ENCODE data around the gene ASIC4.
A peak's percentile ranks its signal among the peaks of the same experiment; 100 is the strongest.

The ASIC4 gene

DNA sequence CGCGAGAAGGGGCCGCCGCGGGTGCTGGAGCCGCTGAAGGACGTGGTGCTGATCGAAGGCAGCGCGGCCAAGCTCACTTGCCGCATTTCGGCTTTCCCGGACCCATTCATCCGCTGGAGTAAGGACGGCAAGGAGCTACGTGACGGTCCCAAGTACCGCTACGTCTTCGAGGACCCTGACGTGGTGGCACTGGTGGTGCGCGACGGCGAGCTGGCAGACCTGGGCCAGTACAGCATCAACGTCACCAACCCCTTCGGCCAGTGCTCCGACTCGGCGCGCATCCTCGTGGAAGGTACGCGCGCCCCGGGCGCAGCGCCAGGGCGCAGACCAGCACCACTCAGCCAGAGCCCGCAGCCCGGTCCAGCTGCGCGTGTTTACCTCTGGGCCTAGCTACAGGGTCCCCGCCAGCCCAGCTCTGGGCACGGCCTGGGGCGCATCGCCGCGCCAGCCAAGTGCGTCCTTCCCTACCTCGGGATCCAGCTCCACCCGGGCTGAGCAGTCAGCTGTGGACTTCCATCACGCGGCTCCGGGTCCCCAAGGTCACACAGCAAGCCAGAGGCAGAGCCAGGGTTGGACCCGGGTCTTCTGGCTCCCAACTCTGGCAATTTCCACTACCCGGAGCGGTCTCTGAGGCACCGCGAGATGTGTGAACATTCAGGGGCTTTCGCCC lies 17.3 kb upstream of the ASIC4 start:
- Histone ChIP-seq H3K9me3 (ENCODE audit: severe bottlenecking) (no peaks in the 10 kb centered on the region), H3K27ac (ENCODE audit: poor library complexity, severe bottlenecking) (no peak overlapping the region), H3K4me1 (ENCODE audit: insufficient read depth, poor library complexity, severe bottlenecking) (no peaks in the 10 kb centered on the region), H3K36me3 (ENCODE audit: low read depth) (peaks cover 12% of the 10 kb centered on the region), H3K4me3 (ENCODE audit: severe bottlenecking) (no peak overlapping the region), H3K27me3 (ENCODE audit: insufficient read depth, poor library complexity, severe bottlenecking) (peaks cover 29% of the 10 kb centered on the region)
- DNase-seq (ENCODE audit: low spot score) (no peak), ATAC-seq (ENCODE audit: low read depth) (no peak)
- TF ChIP-seq, protein P1, sequence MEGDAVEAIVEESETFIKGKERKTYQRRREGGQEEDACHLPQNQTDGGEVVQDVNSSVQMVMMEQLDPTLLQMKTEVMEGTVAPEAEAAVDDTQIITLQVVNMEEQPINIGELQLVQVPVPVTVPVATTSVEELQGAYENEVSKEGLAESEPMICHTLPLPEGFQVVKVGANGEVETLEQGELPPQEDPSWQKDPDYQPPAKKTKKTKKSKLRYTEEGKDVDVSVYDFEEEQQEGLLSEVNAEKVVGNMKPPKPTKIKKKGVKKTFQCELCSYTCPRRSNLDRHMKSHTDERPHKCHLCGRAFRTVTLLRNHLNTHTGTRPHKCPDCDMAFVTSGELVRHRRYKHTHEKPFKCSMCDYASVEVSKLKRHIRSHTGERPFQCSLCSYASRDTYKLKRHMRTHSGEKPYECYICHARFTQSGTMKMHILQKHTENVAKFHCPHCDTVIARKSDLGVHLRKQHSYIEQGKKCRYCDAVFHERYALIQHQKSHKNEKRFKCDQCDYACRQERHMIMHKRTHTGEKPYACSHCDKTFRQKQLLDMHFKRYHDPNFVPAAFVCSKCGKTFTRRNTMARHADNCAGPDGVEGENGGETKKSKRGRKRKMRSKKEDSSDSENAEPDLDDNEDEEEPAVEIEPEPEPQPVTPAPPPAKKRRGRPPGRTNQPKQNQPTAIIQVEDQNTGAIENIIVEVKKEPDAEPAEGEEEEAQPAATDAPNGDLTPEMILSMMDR (IDR thresholded peaks at IDR 0.05; ENCODE audit: poor library complexity, severe bottlenecking) = no peak

DNA sequence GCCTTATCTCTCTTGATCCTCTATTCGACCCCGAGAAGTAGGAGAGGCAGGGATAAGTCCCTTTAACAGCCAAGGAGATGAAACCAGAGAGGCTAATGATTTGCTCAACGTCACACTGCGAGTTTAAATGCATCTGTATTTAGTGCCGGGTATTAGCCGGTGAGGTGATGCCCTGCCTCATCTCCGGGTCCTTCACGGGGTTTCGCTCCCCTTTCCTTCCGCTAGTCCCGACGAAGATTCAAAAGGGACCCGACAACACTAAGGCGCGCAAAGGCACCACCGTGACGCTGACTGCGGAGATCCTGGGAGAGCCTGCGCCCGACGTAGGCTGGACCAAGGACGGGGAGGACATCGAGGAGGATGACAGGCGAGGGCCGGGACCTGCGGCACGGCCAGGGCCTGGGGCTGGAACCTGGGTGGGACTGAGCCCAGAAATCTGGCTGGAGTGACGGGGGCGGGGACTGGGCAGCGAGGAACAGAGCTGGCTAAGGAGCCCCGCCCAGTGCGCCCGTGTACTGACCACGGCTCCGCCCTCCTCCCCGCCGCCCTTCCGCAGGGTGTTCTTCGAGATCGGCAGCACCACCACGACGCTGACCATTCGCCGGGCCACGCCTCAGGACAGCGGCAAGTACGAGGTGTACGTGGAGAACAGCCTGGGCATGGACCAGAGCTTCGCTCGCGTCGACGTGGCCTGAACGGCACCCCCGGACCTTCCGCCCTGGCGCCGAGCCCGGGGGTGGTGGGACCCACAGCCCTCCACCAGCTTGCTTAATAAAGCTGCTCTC lies 16.6 kb upstream of the ASIC4 start:
- peak; percentile 85 for DNase-seq (ENCODE audit: low spot score)
- no peaks in the 10 kb centered on the region for H3K4me1 ChIP-seq (ENCODE audit: insufficient read depth, poor library complexity, severe bottlenecking)
- TF ChIP-seq, protein P1 (IDR thresholded peaks at IDR 0.05; ENCODE audit: poor library complexity, severe bottlenecking) = no peak
- H3K36me3 ChIP-seq (ENCODE audit: low read depth) = peaks cover 19% of the 10 kb centered on the region
- peak overlapping the region; percentile 52 for H3K4me3 ChIP-seq (ENCODE audit: severe bottlenecking)
- ATAC-seq (ENCODE audit: low read depth) = peak; percentile 67
- no peaks in the 10 kb centered on the region for H3K9me3 ChIP-seq (ENCODE audit: severe bottlenecking)
- peak overlapping the region; percentile 61 for H3K27ac ChIP-seq (ENCODE audit: poor library complexity, severe bottlenecking)
- peaks cover 29% of the 10 kb centered on the region for H3K27me3 ChIP-seq (ENCODE audit: insufficient read depth, poor library complexity, severe bottlenecking)

DNA sequence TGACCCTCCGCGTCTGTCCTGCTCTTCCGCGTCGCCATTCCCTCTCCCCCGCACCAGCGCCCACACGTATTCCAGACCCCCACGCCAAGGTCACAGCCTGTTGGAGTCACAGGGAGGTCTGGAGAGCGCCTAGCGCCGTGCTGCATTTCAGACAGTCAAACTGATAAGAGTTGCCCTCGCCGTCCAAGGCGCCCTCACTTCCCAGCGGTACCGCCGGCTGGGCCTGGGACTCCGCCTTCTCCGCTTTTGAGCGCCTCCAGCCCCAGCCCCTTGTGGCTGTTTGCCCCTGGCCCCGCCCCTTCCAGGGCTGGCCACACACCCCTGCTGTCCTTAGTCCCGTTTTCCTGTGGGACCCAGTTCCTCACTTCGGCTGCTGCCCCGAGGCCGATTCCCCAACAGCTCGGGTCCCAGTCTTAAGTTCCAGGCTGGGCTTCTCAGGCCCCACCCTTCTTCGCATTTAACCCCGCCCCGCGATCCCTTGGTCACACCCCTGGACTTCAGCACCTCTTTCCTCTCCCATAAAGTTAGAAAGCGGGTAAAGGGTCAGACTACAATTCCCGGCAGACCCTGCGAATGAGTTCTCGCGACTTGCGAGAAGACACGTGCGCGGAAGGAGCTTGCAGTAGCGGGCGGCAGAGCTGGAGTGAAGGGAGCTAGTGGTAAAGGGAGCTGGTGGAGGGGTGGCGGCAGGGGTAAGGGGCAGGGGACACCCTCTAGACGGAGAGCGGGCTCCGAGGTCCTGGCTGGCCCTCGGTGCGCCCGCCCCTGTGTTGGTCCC lies 15.8 kb upstream of the ASIC4 start, which contains the start of gene GMPPA:
Gene GMPPA (plus strand): TSS at position 612 of the 778 bp plus-strand sequence. CDS start 1,085 bp downstream, outside the sequence.
- Histone ChIP-seq H3K36me3 (ENCODE audit: low read depth) (peaks cover 25% of the 10 kb centered on the region), H3K4me3 (ENCODE audit: severe bottlenecking) (peak within 1 kb of the TSS; percentile 52), H3K27ac (ENCODE audit: poor library complexity, severe bottlenecking) (peak within 1 kb of the TSS; percentile 61), H3K4me1 (ENCODE audit: insufficient read depth, poor library complexity, severe bottlenecking) (no peaks in the 10 kb centered on the region), H3K9me3 (ENCODE audit: severe bottlenecking) (no peaks in the 10 kb centered on the region), H3K27me3 (ENCODE audit: insufficient read depth, poor library complexity, severe bottlenecking) (peaks cover 29% of the 10 kb centered on the region)
- peak; percentile 83 for ATAC-seq (ENCODE audit: low read depth)
- TF ChIP-seq, protein P1 (IDR thresholded peaks at IDR 0.05; ENCODE audit: poor library complexity, severe bottlenecking) = peak; percentile 7
- peak; percentile 94 for DNase-seq (ENCODE audit: low spot score)

DNA sequence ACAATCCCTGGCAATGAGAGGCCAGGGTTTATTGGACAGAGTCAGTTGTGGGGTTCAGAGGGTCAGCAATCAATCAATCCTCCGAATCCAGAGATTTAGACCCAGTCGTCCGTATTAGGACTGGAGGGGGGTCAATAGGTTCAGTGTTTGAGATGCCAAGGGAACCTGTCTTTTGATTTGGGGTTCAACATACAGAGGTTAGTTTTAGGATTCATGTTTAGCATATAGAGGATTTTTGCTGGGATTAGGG lies 15.3 kb upstream of the ASIC4 start:
- Histone ChIP-seq H3K4me3 (ENCODE audit: severe bottlenecking) (peak overlapping the region; percentile 52), H3K27ac (ENCODE audit: poor library complexity, severe bottlenecking) (peak overlapping the region; percentile 61), H3K9me3 (ENCODE audit: severe bottlenecking) (no peaks in the 10 kb centered on the region), H3K4me1 (ENCODE audit: insufficient read depth, poor library complexity, severe bottlenecking) (no peaks in the 10 kb centered on the region), H3K36me3 (ENCODE audit: low read depth) (peaks cover 25% of the 10 kb centered on the region), H3K27me3 (ENCODE audit: insufficient read depth, poor library complexity, severe bottlenecking) (peaks cover 29% of the 10 kb centered on the region)
- ATAC-seq (ENCODE audit: low read depth) = no peak
- no peak for DNase-seq (ENCODE audit: low spot score)
- TF ChIP-seq, protein P1 (IDR thresholded peaks at IDR 0.05; ENCODE audit: poor library complexity, severe bottlenecking) = no peak

Measured in RWPE2 (cell line).